GM12878 (cell line): ENCODE measurements around the gene RFX3. TPM values are rescaled to one million over a fixed set of nuclear protein-coding genes. Genes with fewer than 3 reads are reported as not detected.

ENCODE experiments used
- ATAC-seq: fragments of 200-7000 bp; cut with Tn5 transposase; 3 replicates; pipeline ENCODE4 v1.9.1; 2020; ENCODE audit warnings: mild to moderate bottlenecking, moderate library complexity
- BruUV-seq: library from RNA; stranded (reverse); fragments of 400-500 nt; replicated peaks from 2 replicates; lab custom pipeline; 2021; lab: Mats Ljungman, UMichigan
- CTCF ChIA-PET: fragments of 300-600 bp; sonication (Branson Sonifier 250); formaldehyde crosslinking; extraction: SDS; loops from one replicate; lab custom pipeline; 2021; ENCODE audit warnings: inconsistent platforms; lab: Yijun Ruan, JAX
- POLR2A ChIA-PET: fragments of 350-600 bp; formaldehyde crosslinking; extraction: SDS; loops from one replicate; lab custom pipeline; 2021; ENCODE audit warnings: inconsistent platforms; lab: Charles Lee
- RAD21 ChIA-PET: fragments of 300-600 bp; sonication (Branson Sonifier 250); formaldehyde crosslinking; loops from one replicate; lab custom pipeline; 2023; ENCODE audit warnings: antibody characterized with exemption; ENCODE audit not compliant: unreplicated experiment; lab: Charles Lee
- SMC1A ChIA-PET: fragments of 300-600 bp; sonication (Branson Sonifier 250); formaldehyde crosslinking; loops from one replicate; lab custom pipeline; 2023; ENCODE audit not compliant: unreplicated experiment, uncharacterized antibody; lab: Charles Lee
- DNase-seq: peaks from one replicate; pipeline ENCODE4 v3.0.0-alpha.2; 2011; ENCODE audit warnings: low read depth, low spot score
- FAIRE-seq: peaks from 3 replicates; lab custom pipeline; 2011; peaks lifted over from hg19 to GRCh38; lab: Jason Lieb, UNC
- H2AFZ ChIP-seq: 2 replicates; pipeline ENCODE4 v1.6.0; 2011; ENCODE audit warnings: low read depth, low read length, control low read depth; ENCODE audit not compliant: control insufficient read depth
- H3K27ac ChIP-seq: 2 replicates; pipeline ENCODE4 v1.5.1; 2011; ENCODE audit warnings: control low read depth; ENCODE audit not compliant: control insufficient read depth, insufficient read depth
- H3K27me3 ChIP-seq, 2 experiments: replicated peaks in 1 of 2; 2 replicates each; pipeline versions ENCODE4 v1.6.0 to v1.6.1; 2011; ENCODE audit warnings: low read length in 1 of 2; ENCODE audit not compliant: control insufficient read depth in 2 of 2, insufficient read depth in 2 of 2
- H3K36me3 ChIP-seq, 2 experiments: 2 replicates each; pipeline ENCODE4 v1.5.1; 2011; ENCODE audit warnings: low read length in 1 of 2; ENCODE audit not compliant: control insufficient read depth in 2 of 2, insufficient read depth in 2 of 2
- H3K4me1 ChIP-seq: 2 replicates; pipeline ENCODE4 v1.6.1; 2011; ENCODE audit warnings: mild to moderate bottlenecking, low read length, moderate library complexity, mixed read lengths; ENCODE audit not compliant: control insufficient read depth, insufficient read depth
- H3K4me2 ChIP-seq: 2 replicates; pipeline ENCODE4 v1.6.0; 2011; ENCODE audit warnings: control low read depth; ENCODE audit not compliant: control insufficient read depth, insufficient read depth
- H3K4me3 ChIP-seq: fragments of 200-600 bp; sonication (generic); 2 replicates; pipeline ENCODE4 v1.5.1; 2016
- H3K79me2 ChIP-seq: 2 replicates; pipeline ENCODE4 v1.6.0; 2011; ENCODE audit warnings: low read length; ENCODE audit not compliant: control insufficient read depth, insufficient read depth
- H3K9ac ChIP-seq: 2 replicates; pipeline ENCODE4 v1.8.0; 2011; ENCODE audit warnings: low read length, control low read depth, mixed read lengths; ENCODE audit not compliant: control insufficient read depth, insufficient read depth
- H3K9me3 ChIP-seq: replicated peaks from 3 replicates; pipeline ENCODE4 v1.5.1; 2011; ENCODE audit warnings: mild to moderate bottlenecking, low read length; ENCODE audit not compliant: control insufficient read depth, insufficient read depth
- H4K20me1 ChIP-seq: 2 replicates; pipeline ENCODE4 v1.6.0; 2011; ENCODE audit not compliant: control insufficient read depth, insufficient read depth
- EED ChIP-seq: sonication (generic); IDR thresholded peaks from 2 replicates; pipeline ENCODE4 v1.6.1; 2016; ENCODE audit warnings: antibody characterized with exemption, low read depth
- FOS ChIP-seq: IDR thresholded peaks from 3 replicates; pipeline ENCODE4 v1.6.1; 2011; ENCODE audit warnings: borderline replicate concordance; ENCODE audit not compliant: insufficient read length; ENCODE audit errors: extremely low read depth
- FOXM1 ChIP-seq: IDR thresholded peaks from 2 replicates; pipeline ENCODE4 v1.6.1; 2012; ENCODE audit warnings: low read depth, mild to moderate bottlenecking, inconsistent platforms, low read length, moderate library complexity
- MAX ChIP-seq: IDR thresholded peaks from 2 replicates; pipeline ENCODE4 v1.6.1; 2012; ENCODE audit warnings: low read depth, low read length, improper control_type of control experiment
- NRF1 ChIP-seq: conservative IDR thresholded peaks from 2 replicates; pipeline ENCODE4 v1.6.1; 2011; ENCODE audit warnings: mild to moderate bottlenecking, low read depth, low read length, improper control_type of control experiment
- REST ChIP-seq: IDR thresholded peaks from 2 replicates; pipeline ENCODE4 v1.6.1; 2012; ENCODE audit warnings: mild to moderate bottlenecking, low read depth, low read length
- RFX5 ChIP-seq: IDR thresholded peaks from 2 replicates; pipeline ENCODE4 v1.6.1; 2011; ENCODE audit warnings: low read depth, low read length, improper control_type of control experiment
- SIN3A ChIP-seq: IDR thresholded peaks from 2 replicates; pipeline ENCODE4 v1.6.1; 2012; ENCODE audit warnings: low read depth, low read length, improper control_type of control experiment
- SREBF1 ChIP-seq: IDR thresholded peaks from 2 replicates; pipeline ENCODE4 v1.6.1; 2012; ENCODE audit warnings: mild to moderate bottlenecking, low read length
- SREBF2 ChIP-seq: IDR thresholded peaks from 2 replicates; pipeline ENCODE4 v1.6.1; 2012; ENCODE audit warnings: mild to moderate bottlenecking, low read length
- TCF3 ChIP-seq: IDR thresholded peaks from 2 replicates; pipeline ENCODE4 v1.6.1; 2012; ENCODE audit warnings: low read depth, mild to moderate bottlenecking, low read length, borderline replicate concordance; ENCODE audit not compliant: insufficient read depth
- YBX1 ChIP-seq: fragments of 450-650 bp; IDR thresholded peaks from 2 replicates; pipeline ENCODE4 v1.6.1; 2016; ENCODE audit warnings: antibody characterized with exemption
- ZBED1 ChIP-seq: IDR thresholded peaks from 2 replicates; pipeline ENCODE4 v1.6.1; 2016; ENCODE audit warnings: borderline replicate concordance
- ZBTB4 ChIP-seq: fragments of 450-650 bp; formaldehyde crosslinking; IDR thresholded peaks from 2 replicates; pipeline ENCODE4 v1.4.0; 2022; ENCODE audit warnings: mild to moderate bottlenecking, moderate library complexity
- ZNF592 ChIP-seq: fragments of 450-650 bp; IDR thresholded peaks from 2 replicates; pipeline ENCODE4 v1.6.1; 2017; ENCODE audit warnings: mild to moderate bottlenecking, moderate library complexity
- WGBS: methylation state at CpG from one replicate; pipeline ENCODE4 v1.1.6; 2016; ENCODE audit warnings: low lambda C conversion rate; ENCODE audit not compliant: insufficient replicate concordance, insufficient coverage; ENCODE audit errors: missing lambda C conversion rate; 5-methylcytosine and 5-hydroxymethylcytosine counted together
- in situ Hi-C: fragments of 300-500 bp; cut with MboI; formaldehyde crosslinking; loops from 9 replicates; pipeline ENCODE4 v1.14.3; 2018; ENCODE audit warnings: mixed read lengths
- intact Hi-C: fragments of 100-400 bp; cut with micrococcal nuclease; formaldehyde crosslinking; loops from one replicate; pipeline ENCODE4 v1.14.2; 2022; ENCODE audit not compliant: unreplicated experiment
- polyA plus RNA-seq, 11 experiments: library from polyadenylated mRNA; depleted of rRNA in 4 of 11; unstranded in 6 of 11; stranded (reverse) in 5 of 11; fragments of >200 nt; fragmentation: Nextera tagmentation in 4 of 11; fragmentation: Illumina TruSeq in 1 of 11; extraction: Ambion mirVana in 4 of 11; extraction: Trizol in 1 of 11; gene quantifications; 1 replicate in 1 of 11; 2 replicates in 10 of 11; pipeline versions ENCODE4 v1.2.1 to v1.2.3, GENCODE V29; 2011 to 2016; ENCODE audit warnings: inconsistent platforms in 2 of 11, missing spikeins in 2 of 11, low read depth in 1 of 11
- total RNA-seq, 4 experiments: library from RNA; depleted of rRNA in 3 of 4; stranded (reverse); fragments of >200 nt in 3 of 4; fragmentation: Illumina TruSeq in 1 of 4; extraction: Trizol in 1 of 4; gene quantifications; 2 replicates each; pipeline versions ENCODE4 v1.2.1 to v1.2.3, GENCODE V29; 2013 to 2021

The RFX3 gene
- total and polyA plus RNA-seq, 10 of the 15 experiments (the other 5 are each of a cell fraction or from before 2014, with no cell fraction given), result 1.2 to 26.4 (median 6.7) TPM

- no peaks in the 10 kb centered on the region; the same call in 2 of the 3 replicates for H3K9me3 ChIP-seq
- no peak overlapping the region for H2AFZ ChIP-seq
- CTCF ChIA-PET, result interaction anchor here (0.9 to 1.1 kb wide), 3 partner anchors 17 to 65 kb away, joined by 3 to 4 read pairs (median 4); no protein-coding TSS in a partner anchor
- in situ Hi-C loops, result no loop called here
- POLR2A ChIA-PET, result no interaction called here
- no peaks in the 10 kb centered on the region for H4K20me1 ChIP-seq
- no peaks in the 10 kb centered on the region for H3K79me2 ChIP-seq
- no peaks in the 10 kb centered on the region for H3K4me1 ChIP-seq
- H3K27ac ChIP-seq, result no peak overlapping the region
- DNase-seq (no peak), ATAC-seq (no peak), FAIRE-seq (no peak)
- SMC1A ChIA-PET, result no interaction called here
- no peaks in the 10 kb centered on the region for H3K27me3 ChIP-seq
- H3K4me2 ChIP-seq, result no peak overlapping the region
- no peak overlapping the region for H3K4me3 ChIP-seq
- RAD21 ChIA-PET, result no interaction called here
- intact Hi-C loops, result loop anchor here (10.0 kb wide), 1 partner anchor 56 kb away; no protein-coding TSS in a partner anchor
- no peak overlapping the region for H3K9ac ChIP-seq
- H3K36me3 ChIP-seq, result no peaks in the 10 kb centered on the region
- no TSS peak for BruUV-seq
- WGBS, result 68% methylated on average over 2 of the region's 2 CpGs
- TF ChIP-seq ZNF592 (no peak), TCF3 (no peak), SIN3A (no peak), YBX1 (no peak), FOS (no peak), SREBF2 (no peak), EED (no peak), RFX5 (no peak), REST (no peak), MAX (no peak), FOXM1 (no peak), NRF1 (no peak), ZBED1 (no peak), SREBF1 (no peak), ZBTB4 (CRISPR knock-in tag) (no peak)
These were observed 217.2 kb downstream of the RFX3 start for GRCh38 chr9:3308609-3309008.
